ENCODE measurements around the gene SEMA6A.

Gene SEMA6A

DNA sequence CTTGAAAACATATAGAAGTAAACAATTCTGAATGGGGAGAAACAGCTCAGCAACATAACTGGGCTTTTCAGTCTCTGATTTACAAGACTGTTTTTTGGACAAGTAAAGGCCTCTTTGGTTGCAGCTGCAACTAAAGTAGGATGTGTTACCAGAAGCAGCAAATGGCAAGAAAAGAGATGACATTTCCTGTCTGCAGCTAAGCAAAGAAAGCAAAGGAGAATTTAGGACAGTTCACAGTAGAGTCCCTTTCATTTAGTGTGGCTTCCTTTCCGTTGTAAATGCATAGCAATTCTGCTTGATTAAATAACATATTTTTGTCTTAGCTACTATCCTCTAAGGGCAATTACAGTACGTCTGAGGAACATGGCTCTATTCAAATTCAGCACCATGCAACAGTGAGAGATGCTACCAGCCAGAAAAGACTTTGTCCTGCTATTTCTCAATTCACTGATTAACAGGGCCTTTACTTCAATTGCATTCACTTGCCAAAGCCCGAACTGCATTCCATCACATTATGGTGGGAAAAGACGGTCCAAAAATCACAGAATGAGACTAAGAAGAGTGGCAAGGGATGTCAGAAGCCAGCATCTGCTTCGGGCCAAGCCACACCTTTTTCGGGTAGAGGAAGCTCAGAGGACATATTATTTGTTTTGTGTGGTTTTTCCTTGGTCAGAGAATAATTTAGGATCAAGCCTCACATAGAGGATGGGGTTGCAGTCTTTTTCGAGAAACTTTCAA lies 107.7 kb downstream of the SEMA6A start:
- Histone ChIP-seq H3K27ac (replicated peaks) (no peak overlapping the region), H3K27me3 (ENCODE audit: insufficient read depth, poor library complexity, severe bottlenecking) (no peaks in the 10 kb centered on the region), H3K4me3 (replicated peaks; ENCODE audit: insufficient read depth, low read length) (no peak overlapping the region)
- TF ChIP-seq GABPA (IDR thresholded peaks at IDR 0.05; ENCODE audit: low read depth) (no peak), POLR2AphosphoS5 (IDR thresholded peaks at IDR 0.05; ENCODE audit: low read depth) (no peak), SPI1 (IDR thresholded peaks at IDR 0.05; ENCODE audit: borderline replicate concordance, low read depth) (no peak), CTCF (IDR thresholded peaks at IDR 0.05; ENCODE audit: insufficient read depth, low read length) (no peak)
- TF ChIP-seq, protein P1, sequence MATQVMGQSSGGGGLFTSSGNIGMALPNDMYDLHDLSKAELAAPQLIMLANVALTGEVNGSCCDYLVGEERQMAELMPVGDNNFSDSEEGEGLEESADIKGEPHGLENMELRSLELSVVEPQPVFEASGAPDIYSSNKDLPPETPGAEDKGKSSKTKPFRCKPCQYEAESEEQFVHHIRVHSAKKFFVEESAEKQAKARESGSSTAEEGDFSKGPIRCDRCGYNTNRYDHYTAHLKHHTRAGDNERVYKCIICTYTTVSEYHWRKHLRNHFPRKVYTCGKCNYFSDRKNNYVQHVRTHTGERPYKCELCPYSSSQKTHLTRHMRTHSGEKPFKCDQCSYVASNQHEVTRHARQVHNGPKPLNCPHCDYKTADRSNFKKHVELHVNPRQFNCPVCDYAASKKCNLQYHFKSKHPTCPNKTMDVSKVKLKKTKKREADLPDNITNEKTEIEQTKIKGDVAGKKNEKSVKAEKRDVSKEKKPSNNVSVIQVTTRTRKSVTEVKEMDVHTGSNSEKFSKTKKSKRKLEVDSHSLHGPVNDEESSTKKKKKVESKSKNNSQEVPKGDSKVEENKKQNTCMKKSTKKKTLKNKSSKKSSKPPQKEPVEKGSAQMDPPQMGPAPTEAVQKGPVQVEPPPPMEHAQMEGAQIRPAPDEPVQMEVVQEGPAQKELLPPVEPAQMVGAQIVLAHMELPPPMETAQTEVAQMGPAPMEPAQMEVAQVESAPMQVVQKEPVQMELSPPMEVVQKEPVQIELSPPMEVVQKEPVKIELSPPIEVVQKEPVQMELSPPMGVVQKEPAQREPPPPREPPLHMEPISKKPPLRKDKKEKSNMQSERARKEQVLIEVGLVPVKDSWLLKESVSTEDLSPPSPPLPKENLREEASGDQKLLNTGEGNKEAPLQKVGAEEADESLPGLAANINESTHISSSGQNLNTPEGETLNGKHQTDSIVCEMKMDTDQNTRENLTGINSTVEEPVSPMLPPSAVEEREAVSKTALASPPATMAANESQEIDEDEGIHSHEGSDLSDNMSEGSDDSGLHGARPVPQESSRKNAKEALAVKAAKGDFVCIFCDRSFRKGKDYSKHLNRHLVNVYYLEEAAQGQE (IDR thresholded peaks at IDR 0.05; ENCODE audit: insufficient replicate concordance, low read depth) = no peak
- DNase-seq (ENCODE audit: low read depth in 1 of 2, low spot score in 1 of 2) = no peak

- H3K27ac ChIP-seq (replicated peaks) = no peak overlapping the region
- H3K27me3 ChIP-seq (ENCODE audit: insufficient read depth, poor library complexity, severe bottlenecking) = no peaks in the 10 kb centered on the region
- no peak for DNase-seq (ENCODE audit: low read depth in 1 of 2, low spot score in 1 of 2)
- no peak overlapping the region for H3K4me3 ChIP-seq (replicated peaks; ENCODE audit: insufficient read depth, low read length)
- TF ChIP-seq, protein P1 (IDR thresholded peaks at IDR 0.05; ENCODE audit: insufficient replicate concordance, low read depth) = no peak
- TF ChIP-seq SPI1 (IDR thresholded peaks at IDR 0.05; ENCODE audit: borderline replicate concordance, low read depth) (no peak), POLR2AphosphoS5 (IDR thresholded peaks at IDR 0.05; ENCODE audit: low read depth) (no peak), GABPA (IDR thresholded peaks at IDR 0.05; ENCODE audit: low read depth) (no peak), CTCF (IDR thresholded peaks at IDR 0.05; ENCODE audit: insufficient read depth, low read length) (no peak)
Measured at GRCh38 chr5:116465411-116465810, 109.2 kb downstream of the SEMA6A start.

DNA sequence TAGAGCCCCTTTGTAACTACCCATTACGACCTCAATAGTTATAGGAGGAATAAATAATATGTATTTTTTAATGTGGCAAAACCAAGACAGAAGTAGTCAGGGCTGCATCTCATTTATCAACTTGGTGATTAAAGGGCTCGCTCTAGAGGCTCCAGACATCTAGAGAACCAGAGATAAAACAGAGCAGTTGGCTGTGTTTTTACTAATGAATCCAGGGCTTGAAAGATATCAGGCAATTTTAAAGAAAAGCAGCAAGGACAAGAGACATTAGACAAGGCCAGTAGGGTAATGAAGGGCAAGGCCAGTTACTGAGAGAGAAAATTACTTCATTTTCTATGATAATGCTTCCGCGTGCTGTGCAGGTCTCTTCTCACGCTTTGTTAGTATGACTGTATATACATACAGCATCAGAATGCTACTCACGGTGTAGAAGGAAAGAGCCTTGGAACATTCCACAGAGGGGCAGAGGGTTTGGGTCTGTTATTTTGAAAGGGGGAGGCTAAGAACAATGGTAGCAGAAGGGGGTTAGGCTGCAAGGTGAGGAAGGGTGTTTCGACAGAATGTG lies 110.4 kb downstream of the SEMA6A start:
- Histone ChIP-seq H3K27me3 (ENCODE audit: insufficient read depth, poor library complexity, severe bottlenecking) (no peaks in the 10 kb centered on the region), H3K27ac (replicated peaks) (no peak overlapping the region), H3K4me3 (replicated peaks; ENCODE audit: insufficient read depth, low read length) (no peak overlapping the region)
- no peak for DNase-seq (ENCODE audit: low read depth in 1 of 2, low spot score in 1 of 2)
- TF ChIP-seq, protein P1 (IDR thresholded peaks at IDR 0.05; ENCODE audit: insufficient replicate concordance, low read depth) = no peak
- no peak for TF ChIP-seq CTCF (IDR thresholded peaks at IDR 0.05; ENCODE audit: insufficient read depth, low read length)
- no peak for TF ChIP-seq POLR2AphosphoS5 (IDR thresholded peaks at IDR 0.05; ENCODE audit: low read depth)
- TF ChIP-seq SPI1 (IDR thresholded peaks at IDR 0.05; ENCODE audit: borderline replicate concordance, low read depth) = no peak
- no peak for TF ChIP-seq GABPA (IDR thresholded peaks at IDR 0.05; ENCODE audit: low read depth)
